ENCODE results near the gene DPP7.

GRCh38 chr9:137076636-137077009 is 37.9 kb downstream of the DPP7 start:
- no peak for TF ChIP-seq CTCF (IDR thresholded peaks at IDR 0.05)
- TF ChIP-seq POLR2A (IDR thresholded peaks at IDR 0.05), result no peak
